Measurements from ENCODE around the gene PGAP3.

GRCh38 chr17:39622380-39623006 is 65.4 kb downstream of the PGAP3 start:
- TF ChIP-seq, protein P1, sequence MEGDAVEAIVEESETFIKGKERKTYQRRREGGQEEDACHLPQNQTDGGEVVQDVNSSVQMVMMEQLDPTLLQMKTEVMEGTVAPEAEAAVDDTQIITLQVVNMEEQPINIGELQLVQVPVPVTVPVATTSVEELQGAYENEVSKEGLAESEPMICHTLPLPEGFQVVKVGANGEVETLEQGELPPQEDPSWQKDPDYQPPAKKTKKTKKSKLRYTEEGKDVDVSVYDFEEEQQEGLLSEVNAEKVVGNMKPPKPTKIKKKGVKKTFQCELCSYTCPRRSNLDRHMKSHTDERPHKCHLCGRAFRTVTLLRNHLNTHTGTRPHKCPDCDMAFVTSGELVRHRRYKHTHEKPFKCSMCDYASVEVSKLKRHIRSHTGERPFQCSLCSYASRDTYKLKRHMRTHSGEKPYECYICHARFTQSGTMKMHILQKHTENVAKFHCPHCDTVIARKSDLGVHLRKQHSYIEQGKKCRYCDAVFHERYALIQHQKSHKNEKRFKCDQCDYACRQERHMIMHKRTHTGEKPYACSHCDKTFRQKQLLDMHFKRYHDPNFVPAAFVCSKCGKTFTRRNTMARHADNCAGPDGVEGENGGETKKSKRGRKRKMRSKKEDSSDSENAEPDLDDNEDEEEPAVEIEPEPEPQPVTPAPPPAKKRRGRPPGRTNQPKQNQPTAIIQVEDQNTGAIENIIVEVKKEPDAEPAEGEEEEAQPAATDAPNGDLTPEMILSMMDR (IDR thresholded peaks at IDR 0.05; ENCODE audit: low read length): no peak
- no peak for TF ChIP-seq EZH2 (optimal IDR thresholded peaks at IDR 0.05; ENCODE audit: low read depth, low read length)

Measured in MM.1S (cell line).